Keratinocyte (primary cell): ENCODE measurements around the gene ASB16. TPM values are rescaled to one million over a fixed set of nuclear protein-coding genes. Genes with fewer than 3 reads are reported as not detected.

Source experiments
- DNase-seq: peaks from one replicate; pipeline ENCODE4 v3.0.0-alpha.2; 2011; ENCODE audit warnings: low read depth, missing footprints, low spot score
- FAIRE-seq: peaks from 2 replicates; lab custom pipeline; 2011; peaks lifted over from hg19 to GRCh38; lab: Jason Lieb, UNC
- H2AFZ ChIP-seq: 2 replicates; pipeline ENCODE4 v1.6.0; 2012; ENCODE audit warnings: low read length, control low read depth, inconsistent platforms; ENCODE audit not compliant: control insufficient read depth
- H3K27ac ChIP-seq: 2 replicates; pipeline ENCODE4 v1.5.1; 2011; ENCODE audit warnings: low read length; ENCODE audit not compliant: control insufficient read depth, insufficient read depth
- H3K27me3 ChIP-seq: 3 replicates; pipeline ENCODE4 v1.6.0; 2011; ENCODE audit warnings: low read length; ENCODE audit not compliant: control insufficient read depth, insufficient read depth; ENCODE audit errors: extremely low read depth
- H3K36me3 ChIP-seq, 2 experiments: 2 replicates in 1 of 2; 3 replicates in 1 of 2; pipeline ENCODE4 v1.5.1; 2011; ENCODE audit warnings: low read length in 2 of 2, mild to moderate bottlenecking in 1 of 2; ENCODE audit not compliant: control insufficient read depth in 2 of 2, insufficient read depth in 2 of 2; ENCODE audit errors: extremely low read depth in 1 of 2
- H3K4me1 ChIP-seq: 3 replicates; pipeline ENCODE4 v1.5.1; 2011; ENCODE audit warnings: low read length; ENCODE audit not compliant: control insufficient read depth, insufficient read depth; ENCODE audit errors: extremely low read depth
- H3K4me2 ChIP-seq: 3 replicates; pipeline ENCODE4 v1.6.0; 2011; ENCODE audit warnings: low read depth, low read length; ENCODE audit not compliant: control insufficient read depth, insufficient read depth; ENCODE audit errors: extremely low read depth
- H3K4me3 ChIP-seq, 3 experiments: fragments of 200-600 bp in 1 of 3; sonication (generic) in 1 of 3; 2 replicates in 2 of 3; 3 replicates in 1 of 3; pipeline ENCODE4 v1.5.1; 2011 to 2016; ENCODE audit warnings: low read length in 3 of 3, mild to moderate bottlenecking in 3 of 3, control low read depth in 2 of 3, inconsistent platforms in 1 of 3, low read depth in 1 of 3, mixed read lengths in 1 of 3, mixed run types in 1 of 3, moderate library complexity in 1 of 3; ENCODE audit not compliant: control insufficient read depth in 2 of 3, insufficient read depth in 2 of 3; ENCODE audit errors: extremely low read depth in 1 of 3
- H3K79me2 ChIP-seq: 2 replicates; pipeline ENCODE4 v1.6.0; 2012; ENCODE audit warnings: low read length; ENCODE audit not compliant: control insufficient read depth, insufficient read depth
- H3K9ac ChIP-seq: 3 replicates; pipeline ENCODE4 v1.6.0; 2011; ENCODE audit warnings: low read length; ENCODE audit not compliant: control insufficient read depth, insufficient read depth; ENCODE audit errors: extremely low read depth
- H3K9me1 ChIP-seq: 3 replicates; pipeline ENCODE4 v1.6.0; 2011; ENCODE audit warnings: low read length; ENCODE audit not compliant: control insufficient read depth, insufficient read depth; ENCODE audit errors: extremely low read depth
- H3K9me3 ChIP-seq: 2 replicates; pipeline ENCODE4 v1.5.1; 2012; ENCODE audit warnings: low read depth, low read length; ENCODE audit not compliant: control insufficient read depth
- H4K20me1 ChIP-seq: 3 replicates; pipeline ENCODE4 v1.6.0; 2011; ENCODE audit warnings: low read length; ENCODE audit not compliant: control insufficient read depth, insufficient read depth; ENCODE audit errors: extremely low read depth
- EZH2 ChIP-seq: IDR thresholded peaks from one replicate; pipeline ENCODE4 v1.6.1; 2012; ENCODE audit warnings: inconsistent platforms, mild to moderate bottlenecking, low read length, moderate library complexity
- dilution Hi-C: fragments of 300-500 bp; cut with MboI; formaldehyde crosslinking; loops from one replicate; pipeline ENCODE4 v1.7.0; 2020; ENCODE audit warnings: low sequenced_read_pairs; ENCODE audit not compliant: extremely low pct_ligation_motif_present
- polyA plus RNA-seq, 5 experiments: library from polyadenylated mRNA; depleted of rRNA in 3 of 5; stranded (reverse) in 3 of 5; stranded (forward) in 1 of 5; unstranded in 1 of 5; fragments of >200 nt; gene quantifications; 1 replicate in 1 of 5; 2 replicates in 3 of 5; 3 replicates in 1 of 5; pipeline versions ENCODE4 v1.2.1 to v1.2.3, GENCODE V29; 2011 to 2012; ENCODE audit warnings: missing spikeins in 2 of 5, low read depth in 1 of 5, low replicate concordance in 1 of 5
- TF ChIP-seq, protein P1 (sequence below), 3 experiments: IDR thresholded peaks in 1 of 3; conservative IDR thresholded peaks in 1 of 3; optimal IDR thresholded peaks in 1 of 3; 2 replicates in 2 of 3; 3 replicates in 1 of 3; pipeline versions ENCODE3 to v1.5.1; 2011; ENCODE audit warnings: low read length in 3 of 3, mild to moderate bottlenecking in 3 of 3, moderate library complexity in 2 of 3, control low read depth in 1 of 3, inconsistent platforms in 1 of 3; ENCODE audit not compliant: insufficient read depth in 2 of 3; ENCODE audit errors: extremely low read depth in 1 of 3

The ASB16 gene
- polyA plus RNA-seq, 1 donor (not counting 4 experiments of a cell fraction or from before 2014, with no cell fraction given): not detected

DNA sequence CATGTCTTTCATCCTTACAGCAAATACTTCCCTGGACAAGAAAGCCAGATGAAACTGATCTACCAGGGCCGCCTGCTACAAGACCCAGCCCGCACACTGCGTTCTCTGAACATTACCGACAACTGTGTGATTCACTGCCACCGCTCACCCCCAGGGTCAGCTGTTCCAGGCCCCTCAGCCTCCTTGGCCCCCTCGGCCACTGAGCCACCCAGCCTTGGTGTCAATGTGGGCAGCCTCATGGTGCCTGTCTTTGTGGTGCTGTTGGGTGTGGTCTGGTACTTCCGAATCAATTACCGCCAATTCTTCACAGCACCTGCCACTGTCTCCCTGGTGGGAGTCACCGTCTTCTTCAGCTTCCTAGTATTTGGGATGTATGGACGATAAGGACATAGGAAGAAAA, 20.0 kb downstream of the ASB16 start:
- H3K27ac ChIP-seq: no peak overlapping the region
- H3K4me2 ChIP-seq: no peak overlapping the region
- H3K9ac ChIP-seq: no peak overlapping the region
- no peak overlapping the region for H2AFZ ChIP-seq
- dilution Hi-C loops: no loop called here
- FAIRE-seq: no peak
- no peak overlapping the region for H3K4me3 ChIP-seq
- peaks cover 18% of the 10 kb centered on the region for H3K79me2 ChIP-seq
- no peaks in the 10 kb centered on the region for H3K27me3 ChIP-seq
- H4K20me1 ChIP-seq: no peaks in the 10 kb centered on the region
- no peak for TF ChIP-seq EZH2
- TF ChIP-seq, protein P1, sequence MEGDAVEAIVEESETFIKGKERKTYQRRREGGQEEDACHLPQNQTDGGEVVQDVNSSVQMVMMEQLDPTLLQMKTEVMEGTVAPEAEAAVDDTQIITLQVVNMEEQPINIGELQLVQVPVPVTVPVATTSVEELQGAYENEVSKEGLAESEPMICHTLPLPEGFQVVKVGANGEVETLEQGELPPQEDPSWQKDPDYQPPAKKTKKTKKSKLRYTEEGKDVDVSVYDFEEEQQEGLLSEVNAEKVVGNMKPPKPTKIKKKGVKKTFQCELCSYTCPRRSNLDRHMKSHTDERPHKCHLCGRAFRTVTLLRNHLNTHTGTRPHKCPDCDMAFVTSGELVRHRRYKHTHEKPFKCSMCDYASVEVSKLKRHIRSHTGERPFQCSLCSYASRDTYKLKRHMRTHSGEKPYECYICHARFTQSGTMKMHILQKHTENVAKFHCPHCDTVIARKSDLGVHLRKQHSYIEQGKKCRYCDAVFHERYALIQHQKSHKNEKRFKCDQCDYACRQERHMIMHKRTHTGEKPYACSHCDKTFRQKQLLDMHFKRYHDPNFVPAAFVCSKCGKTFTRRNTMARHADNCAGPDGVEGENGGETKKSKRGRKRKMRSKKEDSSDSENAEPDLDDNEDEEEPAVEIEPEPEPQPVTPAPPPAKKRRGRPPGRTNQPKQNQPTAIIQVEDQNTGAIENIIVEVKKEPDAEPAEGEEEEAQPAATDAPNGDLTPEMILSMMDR (optimal IDR thresholded peaks at IDR 0.05 in 1 of 3, IDR thresholded peaks at IDR 0.05 in 1 of 3, conservative IDR thresholded peaks at IDR 0.05 in 1 of 3; ENCODE audit: extremely low read depth in 1 of 3, insufficient read depth in 2 of 3, low read length in 3 of 3): no peak
- H3K9me1 ChIP-seq: no peaks in the 10 kb centered on the region
- DNase-seq: no peak
- no peaks in the 10 kb centered on the region for H3K9me3 ChIP-seq
- H3K36me3 ChIP-seq: peaks cover 34 to 35% of the 10 kb centered on the region in 2 experiments
- H3K4me1 ChIP-seq: peaks cover 8% of the 10 kb centered on the region

DNA sequence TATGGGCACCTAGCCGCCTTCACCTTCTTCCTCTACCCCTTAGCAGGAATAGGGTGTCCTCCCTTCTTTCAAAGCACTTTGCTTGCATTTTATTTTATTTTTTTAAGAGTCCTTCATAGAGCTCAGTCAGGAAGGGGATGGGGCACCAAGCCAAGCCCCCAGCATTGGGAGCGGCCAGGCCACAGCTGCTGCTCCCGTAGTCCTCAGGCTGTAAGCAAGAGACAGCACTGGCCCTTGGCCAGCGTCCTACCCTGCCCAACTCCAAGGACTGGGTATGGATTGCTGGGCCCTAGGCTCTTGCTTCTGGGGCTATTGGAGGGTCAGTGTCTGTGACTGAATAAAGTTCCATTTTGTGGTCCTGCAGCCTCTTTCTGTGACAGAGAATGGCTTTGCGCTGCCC, 20.9 kb downstream of the ASB16 start:
- no peak for DNase-seq
- H3K4me2 ChIP-seq: no peak overlapping the region
- dilution Hi-C loops: no loop called here
- H3K4me3 ChIP-seq: no peak overlapping the region
- TF ChIP-seq EZH2: no peak
- TF ChIP-seq, protein P1 (optimal IDR thresholded peaks at IDR 0.05 in 1 of 3, IDR thresholded peaks at IDR 0.05 in 1 of 3, conservative IDR thresholded peaks at IDR 0.05 in 1 of 3; ENCODE audit: extremely low read depth in 1 of 3, insufficient read depth in 2 of 3, low read length in 3 of 3): no peak
- peaks cover 8% of the 10 kb centered on the region for H3K4me1 ChIP-seq
- no peaks in the 10 kb centered on the region for H3K27me3 ChIP-seq
- no peaks in the 10 kb centered on the region for H3K9me1 ChIP-seq
- H3K36me3 ChIP-seq: peaks cover 34 to 40% of the 10 kb centered on the region in 2 experiments
- H3K79me2 ChIP-seq: peaks cover 17% of the 10 kb centered on the region
- H4K20me1 ChIP-seq: no peaks in the 10 kb centered on the region
- no peak overlapping the region for H3K9ac ChIP-seq
- H2AFZ ChIP-seq: no peak overlapping the region
- no peak overlapping the region for H3K27ac ChIP-seq
- no peak for FAIRE-seq
- no peaks in the 10 kb centered on the region for H3K9me3 ChIP-seq
